H1 (cell line): Measurements from ENCODE around the gene RPS6KA2. TPM values are rescaled to one million over a fixed set of nuclear protein-coding genes. Genes with fewer than 3 reads are reported as not detected.

ENCODE experiments used
- CTCF ChIA-PET: fragments of 300-600 bp; sonication (Branson Sonifier 250); formaldehyde crosslinking; loops from one replicate; lab custom pipeline; 2021; ENCODE audit not compliant: partially characterized antibody; lab: Charles Lee
- POLR2A ChIA-PET: fragments of 300-600 bp; sonication (Branson Sonifier 250); formaldehyde crosslinking; loops from one replicate; lab custom pipeline; 2021; ENCODE audit warnings: inconsistent platforms; ENCODE audit not compliant: partially characterized antibody; lab: Charles Lee
- DNase-seq, 2 experiments: peaks; one replicate each; pipeline versions ENCODE4 v3.0.0 to v3.0.0-alpha.2; 2010 to 2022; ENCODE audit warnings: low spot score in 2 of 2, low read depth in 1 of 2, mixed read lengths in 1 of 2
- FAIRE-seq: peaks from 2 replicates; lab custom pipeline; 2011; peaks lifted over from hg19 to GRCh38; lab: Jason Lieb, UNC
- H2AFZ ChIP-seq: 2 replicates; pipeline ENCODE4 v1.8.1; 2012; ENCODE audit warnings: low read length, inconsistent platforms
- H2AK5ac ChIP-seq: 2 replicates; pipeline ENCODE4 v1.6.1; 2013; ENCODE audit warnings: low read depth, low read length
- H2BK120ac ChIP-seq: replicated peaks from 2 replicates; pipeline ENCODE3; 2013; ENCODE audit warnings: low read depth, low read length, inconsistent platforms
- H2BK12ac ChIP-seq: 2 replicates; pipeline ENCODE4 v1.6.1; 2013; ENCODE audit warnings: low read depth, low read length
- H2BK15ac ChIP-seq: 2 replicates; pipeline ENCODE4 v1.6.1; 2013; ENCODE audit warnings: low read length
- H2BK20ac ChIP-seq: 2 replicates; pipeline ENCODE4 v1.6.1; 2013; ENCODE audit warnings: low read length
- H2BK5ac ChIP-seq: 2 replicates; pipeline ENCODE4 v1.6.1; 2013; ENCODE audit warnings: low read depth, low read length
- H3K14ac ChIP-seq: 2 replicates; pipeline ENCODE4 v1.6.1; 2013; ENCODE audit warnings: inconsistent platforms; ENCODE audit not compliant: insufficient read length
- H3K18ac ChIP-seq: 2 replicates; pipeline ENCODE4 v1.6.1; 2013; ENCODE audit warnings: low read length; ENCODE audit errors: extremely low read depth
- H3K23ac ChIP-seq: 2 replicates; pipeline ENCODE4 v1.6.1; 2013; ENCODE audit warnings: inconsistent platforms; ENCODE audit not compliant: insufficient read length
- H3K23me2 ChIP-seq: 2 replicates; pipeline ENCODE4 v1.6.1; 2013; ENCODE audit warnings: low read depth, low read length
- H3K27ac ChIP-seq: 2 replicates; pipeline ENCODE4 v1.6.1; 2011; ENCODE audit warnings: low read depth, low read length, inconsistent platforms
- H3K27me3 ChIP-seq, 4 experiments: replicated peaks in 1 of 4; 1 replicate in 1 of 4; 2 replicates in 3 of 4; pipeline versions ENCODE4 v1.6.1 to v1.8.1; 2011 to 2013; ENCODE audit warnings: low read length in 3 of 4, mild to moderate bottlenecking in 3 of 4, inconsistent platforms in 2 of 4, mixed read lengths in 2 of 4, moderate library complexity in 1 of 4; ENCODE audit not compliant: control insufficient read depth in 3 of 4, insufficient read depth in 3 of 4; ENCODE audit errors: extremely low read depth in 1 of 4
- H3K36me3 ChIP-seq, 4 experiments: 2 replicates each; pipeline versions ENCODE4 v1.6.1 to v1.8.1; 2011 to 2013; ENCODE audit warnings: mild to moderate bottlenecking in 4 of 4, low read length in 3 of 4, moderate library complexity in 2 of 4, control low read depth in 1 of 4, inconsistent platforms in 1 of 4; ENCODE audit not compliant: insufficient read depth in 4 of 4, control insufficient read depth in 2 of 4
- H3K4ac ChIP-seq: replicated peaks from 2 replicates; pipeline ENCODE3; 2013; ENCODE audit warnings: low read length, low read depth, mixed read lengths, inconsistent platforms; ENCODE audit not compliant: insufficient read length
- H3K4me1 ChIP-seq, 4 experiments: replicated peaks in 1 of 4; 1 replicate in 1 of 4; 2 replicates in 3 of 4; pipeline versions ENCODE4 v1.6.1 to v1.8.1; 2011 to 2013; ENCODE audit warnings: low read length in 3 of 4, inconsistent platforms in 2 of 4, mixed read lengths in 1 of 4; ENCODE audit not compliant: insufficient read depth in 4 of 4, control insufficient read depth in 3 of 4
- H3K4me2 ChIP-seq, 2 experiments: 2 replicates each; pipeline versions ENCODE4 v1.6.1 to v1.8.1; 2011 to 2013; ENCODE audit warnings: low read depth in 2 of 2, low read length in 2 of 2, control low read depth in 1 of 2, inconsistent platforms in 1 of 2, mild to moderate bottlenecking in 1 of 2; ENCODE audit not compliant: insufficient read depth in 1 of 2
- H3K4me3 ChIP-seq, 4 experiments: fragments of 200-600, 300-600 bp in 1 of 4; sonication (generic), shearing (Covaris generic), sonication (Bioruptor Twin) in 1 of 4; 2 replicates each; pipeline versions ENCODE4 v1.5.1 to v1.8.1; 2011 to 2016; ENCODE audit warnings: low read length in 4 of 4, low read depth in 3 of 4, control low read depth in 2 of 4, inconsistent platforms in 2 of 4, mild to moderate bottlenecking in 2 of 4, mixed read lengths in 1 of 4, moderate library complexity in 1 of 4; ENCODE audit not compliant: insufficient read depth in 2 of 4; ENCODE audit errors: extremely low read depth in 1 of 4
- H3K56ac ChIP-seq: replicated peaks from 2 replicates; pipeline ENCODE3; 2013; ENCODE audit warnings: low read depth, mild to moderate bottlenecking, mixed read lengths, low read length, inconsistent platforms; ENCODE audit not compliant: insufficient read length
- H3K79me1 ChIP-seq: 2 replicates; pipeline ENCODE4 v1.6.1; 2013; ENCODE audit warnings: low read depth, low read length, control low read depth
- H3K79me2 ChIP-seq, 2 experiments: 2 replicates each; pipeline versions ENCODE4 v1.6.1 to v1.8.1; 2012 to 2013; ENCODE audit warnings: low read length in 2 of 2, mild to moderate bottlenecking in 2 of 2, inconsistent platforms in 1 of 2; ENCODE audit not compliant: insufficient read depth in 2 of 2, control insufficient read depth in 1 of 2
- H3K9ac ChIP-seq, 4 experiments: replicated peaks in 1 of 4; 1 replicate in 1 of 4; 2 replicates in 3 of 4; pipeline versions ENCODE4 v1.6.1 to v1.8.1; 2011 to 2013; ENCODE audit warnings: low read depth in 3 of 4, low read length in 3 of 4, control low read depth in 2 of 4, mild to moderate bottlenecking in 2 of 4, moderate library complexity in 2 of 4, inconsistent platforms in 1 of 4; ENCODE audit errors: extremely low read depth in 1 of 4
- H3K9me3 ChIP-seq, 2 experiments: 2 replicates each; pipeline versions ENCODE4 v1.6.1 to v1.8.1; 2012 to 2013; ENCODE audit warnings: mild to moderate bottlenecking in 2 of 2, moderate library complexity in 2 of 2, control low read depth in 1 of 2, inconsistent platforms in 1 of 2, low read depth in 1 of 2, low read length in 1 of 2, mixed read lengths in 1 of 2; ENCODE audit not compliant: insufficient read depth in 2 of 2
- H4K20me1 ChIP-seq, 2 experiments: replicated peaks in 1 of 2; 2 replicates each; pipeline versions ENCODE3 to v1.8.1; 2011 to 2013; ENCODE audit warnings: inconsistent platforms in 2 of 2, low read length in 2 of 2, mild to moderate bottlenecking in 1 of 2; ENCODE audit not compliant: insufficient read depth in 2 of 2, control insufficient read depth in 1 of 2
- H4K5ac ChIP-seq: 2 replicates; pipeline ENCODE4 v1.6.1; 2013; ENCODE audit warnings: low read length, low read depth, mixed read lengths, inconsistent platforms; ENCODE audit not compliant: insufficient read length
- H4K8ac ChIP-seq: 2 replicates; pipeline ENCODE4 v1.8.0; 2013; ENCODE audit warnings: mild to moderate bottlenecking, moderate library complexity, low read length, inconsistent platforms; ENCODE audit not compliant: insufficient read depth; ENCODE audit errors: extremely low read depth
- H4K91ac ChIP-seq: replicated peaks from 2 replicates; pipeline ENCODE3; 2013; ENCODE audit warnings: low read length, mixed read lengths, inconsistent platforms; ENCODE audit not compliant: insufficient read length
- ATF3 ChIP-seq: IDR thresholded peaks from 2 replicates; pipeline ENCODE4 v1.6.1; 2011; ENCODE audit warnings: low read depth, mild to moderate bottlenecking, low read length; ENCODE audit not compliant: insufficient read depth
- BRCA1 ChIP-seq: IDR thresholded peaks from 2 replicates; pipeline ENCODE4 v1.6.1; 2012; ENCODE audit warnings: low read depth, low read length, improper control_type of control experiment
- MAFK ChIP-seq: IDR thresholded peaks from 2 replicates; pipeline ENCODE4 v1.6.1; 2012; ENCODE audit warnings: low read depth, mild to moderate bottlenecking, improper control_type of control experiment, low read length
- POLR2AphosphoS5 ChIP-seq: IDR thresholded peaks from 2 replicates; pipeline ENCODE4 v1.6.1; 2011; ENCODE audit warnings: low read depth, low read length
- SIX5 ChIP-seq: IDR thresholded peaks from 2 replicates; pipeline ENCODE4 v1.6.1; 2011; ENCODE audit warnings: mild to moderate bottlenecking, low read depth, low read length
- SP2 ChIP-seq: IDR thresholded peaks from 2 replicates; pipeline ENCODE4 v1.6.1; 2012; ENCODE audit warnings: mild to moderate bottlenecking, low read length, inconsistent platforms
- WGBS, 2 experiments: shearing (Covaris generic) in 1 of 2; methylation state at CpG; one replicate each; pipeline versions ENCODE4 v1.1.6 to v1.1.7; 2013 to 2015; ENCODE audit warnings: low lambda C conversion rate in 2 of 2, mixed read lengths in 2 of 2, inconsistent platforms in 1 of 2, low coverage in 1 of 2, missing lambda C conversion rate in 1 of 2; ENCODE audit not compliant: insufficient replicate concordance in 2 of 2, insufficient coverage in 1 of 2, insufficient read length in 1 of 2; ENCODE audit errors: extremely low coverage in 1 of 2, missing lambda C conversion rate in 1 of 2; 5-methylcytosine and 5-hydroxymethylcytosine counted together
- polyA plus RNA-seq, 7 experiments: library from polyadenylated mRNA; depleted of rRNA in 3 of 7; stranded (reverse) in 5 of 7; unstranded in 2 of 7; fragments of >200 nt in 5 of 7; fragments of 200-250 nt in 2 of 7; gene quantifications; 1 replicate in 5 of 7; 2 replicates in 1 of 7; 4 replicates in 1 of 7; pipeline versions ENCODE4 v1.2.1 to v1.2.3, GENCODE V29; 2011 to 2013; ENCODE audit warnings: missing spikeins in 2 of 7, mixed read lengths in 2 of 7
- total RNA-seq: library from RNA; stranded (reverse); fragmentation: NEBNext Ultra II Directional; extraction: Animal tissue kit (Norgen Biotek cat#: 25700); gene quantifications from 2 replicates; pipeline ENCODE4 v1.2.1, GENCODE V29; 2021

Gene RPS6KA2
- total and polyA plus RNA-seq, 2 of the 8 experiments (the other 6 are each of a cell fraction or from before 2014, with no cell fraction given) = 8.8 to 25.7 TPM

GRCh38 chr6:166520905-166521834 is 105.9 kb downstream of the RPS6KA2 start:
- POLR2A ChIA-PET = no interaction called here
- no peak for DNase-seq
- H3K23ac ChIP-seq = no peak overlapping the region
- TF ChIP-seq POLR2AphosphoS5 (no peak), SP2 (no peak), BRCA1 (no peak), SIX5 (no peak), MAFK (no peak), ATF3 (no peak)

More at GRCh38 chr6:166520905-166521834, 105.9 kb downstream of the RPS6KA2 start:
- H3K9ac ChIP-seq = no peak overlapping the region
- no peak overlapping the region for H2AFZ ChIP-seq
- H3K79me1 ChIP-seq = no peaks in the 10 kb centered on the region; the same call in 1 of the 2 replicates
- peaks cover 0 to 6% (median 0%) of the 10 kb centered on the region in 4 experiments; a peak in 2 of 8 replicates for H3K36me3 ChIP-seq
- no peaks in the 10 kb centered on the region for H4K20me1 ChIP-seq
- no peaks in the 10 kb centered on the region for H3K4me1 ChIP-seq
- no peaks in the 10 kb centered on the region for H3K23me2 ChIP-seq
- no peak overlapping the region for H2AK5ac ChIP-seq
- no peak overlapping the region for H3K4me2 ChIP-seq
- no peak overlapping the region for H2BK15ac ChIP-seq
- H3K79me2 ChIP-seq = no peaks in the 10 kb centered on the region
- no peak overlapping the region for H2BK120ac ChIP-seq
- H3K9me3 ChIP-seq = peaks cover 11 to 17% of the 10 kb centered on the region in 2 experiments
- no peak overlapping the region for H2BK12ac ChIP-seq
- 94 to 100% methylated on average over 1 to 10 of the region's 10 CpGs for WGBS, 2 experiments
- H3K4me3 ChIP-seq = no peak overlapping the region
- H2BK20ac ChIP-seq = no peak overlapping the region
- FAIRE-seq = no peak
- no peaks in the 10 kb centered on the region for H3K27me3 ChIP-seq
- H3K14ac ChIP-seq = no peak overlapping the region
- H3K56ac ChIP-seq = no peak overlapping the region
- no peak overlapping the region for H4K5ac ChIP-seq
- H3K18ac ChIP-seq = no peak overlapping the region
- H4K91ac ChIP-seq = no peak overlapping the region
- H3K27ac ChIP-seq = no peak overlapping the region
- H3K4ac ChIP-seq = no peak overlapping the region
- no peak overlapping the region for H2BK5ac ChIP-seq
- no peak overlapping the region for H4K8ac ChIP-seq
- CTCF ChIA-PET = interaction anchor here (0.9 to 2.1 kb wide), 3 partner anchors 9 to 63 kb away, joined by 3 to 7 read pairs (median 3); no protein-coding TSS in a partner anchor
